GM21529 (cell line): Measurements from ENCODE around the gene TSPAN3.

Experiments used
- ATAC-seq: cut with Tn5 transposase; IDR thresholded peaks from one replicate; pipeline ENCODE4 v1.9.1; 2021; ENCODE audit not compliant: unreplicated experiment

The TSPAN3 gene

GRCh38 chr15:77012868-77013267, 58.0 kb downstream of the TSPAN3 start:
- no peak for ATAC-seq

- no peak for ATAC-seq
Measured at GRCh38 chr15:77012117-77012712, 58.7 kb downstream of the TSPAN3 start.

GRCh38 chr15:77010857-77011256, 60.1 kb downstream of the TSPAN3 start:
- ATAC-seq: no peak

- no peak for ATAC-seq
Measured at GRCh38 chr15:77010312-77010686, 60.6 kb downstream of the TSPAN3 start.

GRCh38 chr15:77009646-77010311, 61.1 kb downstream of the TSPAN3 start:
- no peak for ATAC-seq

GRCh38 chr15:77009176-77009575, 61.7 kb downstream of the TSPAN3 start:
- ATAC-seq: no peak

- no peak for ATAC-seq
Measured at GRCh38 chr15:77004189-77004588, 66.7 kb downstream of the TSPAN3 start.

GRCh38 chr15:77002954-77003912, 67.7 kb downstream of the TSPAN3 start:
- ATAC-seq: peak; percentile 89

- ATAC-seq: no peak
Measured at GRCh38 chr15:77002436-77002835, 68.5 kb downstream of the TSPAN3 start.

GRCh38 chr15:77001966-77002365, 68.9 kb downstream of the TSPAN3 start:
- ATAC-seq: no peak

- no peak for ATAC-seq
Measured at GRCh38 chr15:77001351-77001750, 69.6 kb downstream of the TSPAN3 start.

GRCh38 chr15:76999996-77000395, 70.9 kb downstream of the TSPAN3 start:
- no peak for ATAC-seq

GRCh38 chr15:76998663-76999285, 72.1 kb downstream of the TSPAN3 start:
- ATAC-seq: no peak

- no peak for ATAC-seq
Measured at GRCh38 chr15:76996526-76997401, 74.1 kb downstream of the TSPAN3 start.

- ATAC-seq: no peak
Measured at GRCh38 chr15:76996076-76996525, 74.8 kb downstream of the TSPAN3 start.

- ATAC-seq: peak; percentile 60
Measured at GRCh38 chr15:76994971-76995945, 75.7 kb downstream of the TSPAN3 start, which contains the start of gene PSTPIP1. TSS of gene PSTPIP1 (plus strand) at chr15:76995126. CDS start at chr15:76995574, 448 bp downstream.

- no peak for ATAC-seq
Measured at GRCh38 chr15:76994496-76994895, 76.4 kb downstream of the TSPAN3 start.

GRCh38 chr15:76994001-76994400, 76.9 kb downstream of the TSPAN3 start:
- no peak for ATAC-seq
